Measurements from ENCODE around the gene CLTA.

- TF ChIP-seq CTCF (IDR thresholded peaks at IDR 0.05; ENCODE audit: extremely low read depth in 1 of 2, insufficient read depth in 1 of 2, low read depth in 1 of 2, low read length in 2 of 2) = no peak
- no peak for TF ChIP-seq JUN (IDR thresholded peaks at IDR 0.05; ENCODE audit: borderline replicate concordance, insufficient read depth, insufficient read length, low read depth)
- TF ChIP-seq EZH2 (IDR thresholded peaks at IDR 0.05; ENCODE audit: borderline replicate concordance, low read depth, low read length, severe bottlenecking) = no peak
Measured at GRCh38 chr9:36170531-36170930, 20.2 kb upstream of the CLTA start.

Measured in endothelial cell of umbilical vein (primary cell).